Retinal pigment epithelial cell (primary cell): Measurements from ENCODE around the gene PRSS57.

Experiments used
- DNase-seq: peaks from one replicate; pipeline ENCODE4 v3.0.0-alpha.2; 2010; ENCODE audit warnings: low read depth
- H3K4me3 ChIP-seq: 2 replicates; pipeline ENCODE4 v1.5.1; 2011; ENCODE audit warnings: mild to moderate bottlenecking, low read length, control low read depth, moderate library complexity
- TF ChIP-seq, protein P1 (sequence below): conservative IDR thresholded peaks from 2 replicates; pipeline ENCODE4 v1.5.1; 2011; ENCODE audit warnings: low read depth, low read length, control low read depth, inconsistent platforms

Gene PRSS57

DNA sequence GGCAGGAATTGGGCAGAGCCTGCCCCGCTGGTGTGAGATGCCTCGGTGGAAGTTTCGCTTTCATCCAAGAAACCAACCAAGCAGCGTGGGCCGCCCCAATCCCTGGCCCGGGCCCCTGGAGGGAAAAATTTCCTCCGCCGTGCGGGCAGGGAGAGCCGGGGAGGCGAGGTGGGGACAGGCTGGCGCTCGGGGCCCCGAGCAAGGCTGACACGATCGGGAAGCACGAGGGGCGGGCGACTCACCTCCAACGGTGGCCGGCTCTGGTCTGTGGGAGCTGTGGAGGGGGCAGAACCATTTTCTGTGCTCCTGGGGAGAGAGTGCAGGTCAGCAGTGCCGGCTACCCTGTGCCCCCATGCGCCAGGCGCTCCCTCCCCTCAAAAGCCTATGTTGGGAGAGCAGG lies 43.3 kb downstream of the PRSS57 start:
- no peak overlapping the region for H3K4me3 ChIP-seq
- TF ChIP-seq, protein P1, sequence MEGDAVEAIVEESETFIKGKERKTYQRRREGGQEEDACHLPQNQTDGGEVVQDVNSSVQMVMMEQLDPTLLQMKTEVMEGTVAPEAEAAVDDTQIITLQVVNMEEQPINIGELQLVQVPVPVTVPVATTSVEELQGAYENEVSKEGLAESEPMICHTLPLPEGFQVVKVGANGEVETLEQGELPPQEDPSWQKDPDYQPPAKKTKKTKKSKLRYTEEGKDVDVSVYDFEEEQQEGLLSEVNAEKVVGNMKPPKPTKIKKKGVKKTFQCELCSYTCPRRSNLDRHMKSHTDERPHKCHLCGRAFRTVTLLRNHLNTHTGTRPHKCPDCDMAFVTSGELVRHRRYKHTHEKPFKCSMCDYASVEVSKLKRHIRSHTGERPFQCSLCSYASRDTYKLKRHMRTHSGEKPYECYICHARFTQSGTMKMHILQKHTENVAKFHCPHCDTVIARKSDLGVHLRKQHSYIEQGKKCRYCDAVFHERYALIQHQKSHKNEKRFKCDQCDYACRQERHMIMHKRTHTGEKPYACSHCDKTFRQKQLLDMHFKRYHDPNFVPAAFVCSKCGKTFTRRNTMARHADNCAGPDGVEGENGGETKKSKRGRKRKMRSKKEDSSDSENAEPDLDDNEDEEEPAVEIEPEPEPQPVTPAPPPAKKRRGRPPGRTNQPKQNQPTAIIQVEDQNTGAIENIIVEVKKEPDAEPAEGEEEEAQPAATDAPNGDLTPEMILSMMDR = no peak
- no peak for DNase-seq

DNA sequence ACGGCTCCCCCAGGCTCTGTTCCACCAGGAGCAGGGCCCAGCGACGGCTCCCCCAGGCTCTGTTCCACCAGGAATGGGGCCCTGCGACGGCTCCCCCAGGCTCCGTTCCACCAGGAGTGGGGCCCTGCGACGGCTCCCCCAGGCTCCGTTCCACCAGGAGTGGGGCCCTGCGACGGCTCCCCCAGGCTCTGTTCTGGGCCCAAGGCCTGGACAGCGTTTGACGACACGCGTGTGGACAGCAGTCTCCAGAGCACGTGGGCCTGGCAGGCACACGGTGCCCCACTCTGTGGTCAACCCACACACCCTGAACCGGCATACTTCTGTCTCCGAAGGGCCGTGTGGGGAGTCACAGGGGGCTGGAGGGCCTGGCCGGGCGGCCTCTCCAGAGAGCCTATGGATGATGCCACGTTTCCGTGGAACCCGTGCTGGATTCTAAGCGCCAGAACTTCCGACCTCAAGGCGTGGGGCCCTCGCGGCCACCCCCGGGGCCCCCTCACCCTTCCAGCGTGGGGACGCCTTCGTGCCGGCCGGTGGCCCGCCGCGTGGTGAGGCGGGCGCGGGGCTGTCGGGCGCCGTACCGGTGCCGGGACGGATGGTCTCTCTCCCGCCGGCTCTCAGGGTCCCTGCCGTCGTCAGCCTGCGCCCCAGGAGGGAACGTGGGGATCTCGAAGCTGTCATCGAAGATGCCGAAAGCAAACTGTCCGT lies 44.0 kb downstream of the PRSS57 start:
- TF ChIP-seq, protein P1 = no peak
- DNase-seq = no peak
- no peak overlapping the region for H3K4me3 ChIP-seq

DNA sequence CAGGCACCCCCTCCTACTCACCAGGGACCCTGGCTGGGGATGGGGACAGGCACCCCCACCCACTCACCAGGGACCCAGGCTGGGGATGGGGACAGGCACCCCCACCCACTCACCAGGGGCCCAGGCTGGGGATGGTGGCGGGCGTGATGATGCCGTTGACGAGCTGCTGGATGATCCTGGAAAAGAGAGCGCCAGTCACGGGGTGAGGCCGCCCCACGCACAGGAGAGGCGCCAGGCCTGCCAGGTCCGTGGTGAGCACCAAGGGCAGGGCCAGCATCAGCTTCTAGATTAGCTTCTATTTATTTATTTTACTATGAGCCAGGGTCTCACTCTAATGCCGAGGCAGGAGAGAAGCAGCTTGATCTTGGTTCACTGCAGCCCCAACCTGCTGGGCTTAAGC lies 45.1 kb downstream of the PRSS57 start:
- no peak for DNase-seq
- TF ChIP-seq, protein P1 = no peak
- H3K4me3 ChIP-seq = no peak overlapping the region

DNA sequence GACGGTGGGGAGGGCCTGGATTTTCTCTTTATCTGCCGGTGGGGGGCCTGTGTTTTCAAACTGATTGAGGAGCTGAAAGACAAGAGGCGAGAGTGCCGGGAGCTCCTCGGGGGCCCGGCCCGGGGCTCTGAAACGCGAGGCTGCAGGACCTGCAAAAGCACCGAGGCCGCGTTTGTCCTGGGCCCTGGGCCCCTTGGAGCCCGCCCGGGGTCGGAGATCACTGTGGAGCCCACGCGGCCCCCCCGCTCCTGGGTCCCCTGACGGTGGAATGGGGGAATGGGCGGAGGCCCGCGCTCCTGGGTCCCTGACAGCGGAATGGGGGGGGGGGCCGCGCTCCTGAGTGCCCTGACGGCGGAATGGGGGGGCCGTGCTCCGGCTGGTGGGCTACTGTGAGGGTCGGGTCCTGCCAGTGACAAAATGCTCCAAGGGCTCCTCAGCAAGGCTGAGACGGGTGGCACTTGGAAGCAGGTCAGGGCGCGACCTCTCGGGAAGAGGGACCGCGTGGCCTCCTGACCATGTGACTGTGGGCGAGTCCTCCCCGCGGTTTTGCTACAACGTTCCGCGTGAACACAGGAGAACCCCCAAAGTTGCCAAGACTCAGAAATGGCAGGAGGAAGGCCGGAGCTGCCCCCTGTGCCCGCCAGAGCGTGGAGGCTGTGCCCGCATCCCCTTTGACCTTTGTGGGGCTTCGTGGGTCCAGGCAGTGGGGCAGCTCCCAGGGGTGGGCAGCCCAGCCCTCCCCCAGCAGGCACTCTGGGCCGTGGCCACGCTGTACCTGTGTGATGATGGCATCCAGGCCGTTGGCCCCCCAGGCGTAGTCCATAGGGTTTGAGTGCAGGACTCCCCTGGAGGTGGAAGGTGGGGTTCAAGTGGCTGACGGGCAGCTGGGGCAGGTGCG lies 46.1 kb downstream of the PRSS57 start:
- no peak overlapping the region for H3K4me3 ChIP-seq
- no peak for DNase-seq
- TF ChIP-seq, protein P1 = no peak

DNA sequence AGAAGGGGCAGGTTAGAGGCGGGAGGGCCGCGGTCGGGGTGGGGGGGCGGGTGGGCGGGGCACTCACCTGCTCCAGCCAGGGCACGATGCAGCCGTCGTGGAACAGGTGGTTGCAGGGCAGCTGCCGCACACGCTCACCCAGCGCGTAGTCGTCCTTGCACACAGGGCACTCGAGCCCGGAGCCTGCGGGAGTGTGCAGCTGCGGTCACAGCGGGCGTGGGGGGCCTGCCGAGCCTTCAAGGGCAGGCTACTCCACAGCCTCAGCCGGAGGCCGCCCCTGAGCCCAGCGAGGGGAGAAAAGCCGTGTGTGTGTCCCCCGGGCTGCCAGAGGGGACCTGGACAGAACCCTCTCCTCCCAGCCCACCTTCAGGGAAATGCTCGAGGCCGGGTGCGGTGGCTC lies 46.9 kb downstream of the PRSS57 start:
- TF ChIP-seq, protein P1 = no peak
- no peak overlapping the region for H3K4me3 ChIP-seq
- no peak for DNase-seq

DNA sequence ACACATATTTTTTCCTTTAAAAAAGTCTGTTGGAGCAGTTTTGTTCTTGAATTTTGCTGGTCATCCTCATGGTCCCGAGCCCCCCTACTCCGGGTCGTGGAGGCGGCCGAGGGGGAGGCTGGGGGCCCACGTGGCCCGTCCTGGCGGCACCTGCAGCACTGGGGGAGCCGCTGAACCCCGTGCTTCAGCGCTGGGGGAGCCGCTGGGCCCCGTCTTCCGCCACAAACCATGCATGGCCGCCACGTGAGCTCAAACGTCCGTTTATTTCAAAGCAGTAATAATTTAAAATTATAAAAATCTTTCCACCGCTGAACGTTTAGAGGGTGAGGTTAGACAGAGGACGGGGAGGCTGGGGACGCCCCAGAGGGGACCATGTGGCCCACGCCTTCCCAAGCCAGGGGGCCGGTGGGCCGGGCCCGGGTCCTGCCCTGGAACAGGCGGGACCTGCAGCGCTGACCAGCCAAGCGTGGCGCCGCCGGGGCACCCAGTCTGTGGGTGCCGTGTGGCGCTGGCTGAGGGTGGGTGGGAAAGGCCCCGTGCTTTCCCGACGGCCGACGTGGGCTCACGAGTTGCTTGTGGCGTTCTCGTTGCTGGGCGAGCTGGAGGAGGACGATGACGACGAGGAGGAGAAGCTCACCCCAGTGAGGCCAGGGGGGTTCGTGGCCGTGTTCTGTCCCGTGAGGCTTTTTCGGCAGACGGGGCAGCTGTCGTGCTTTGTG lies 47.5 kb downstream of the PRSS57 start:
- no peak for DNase-seq
- TF ChIP-seq, protein P1 = no peak
- no peak overlapping the region for H3K4me3 ChIP-seq
